A673 (cell line): ENCODE measurements around the gene MVB12B. TPM values are rescaled to one million over a fixed set of nuclear protein-coding genes. Genes with fewer than 3 reads are reported as not detected.

Experiments
- BruUV-seq: library from RNA; stranded (reverse); fragments of 400-500 nt; replicated peaks from 2 replicates; lab custom pipeline; 2021; lab: Mats Ljungman, UMichigan
- CTCF ChIA-PET: fragments of 300-600 bp; sonication (Branson Sonifier 250); formaldehyde crosslinking; loops from one replicate; lab custom pipeline; 2022; ENCODE audit warnings: antibody characterized with exemption; lab: Charles Lee
- POLR2A ChIA-PET: fragments of 300-600 bp; sonication (Branson Sonifier 250); formaldehyde crosslinking; loops from one replicate; lab custom pipeline; 2022; ENCODE audit warnings: antibody characterized with exemption; ENCODE audit not compliant: low non-redundant PET; lab: Charles Lee
- DNase-seq: peaks from one replicate; pipeline ENCODE4 v3.0.0-alpha.2; 2015; ENCODE audit warnings: low spot score
- H3K27ac ChIP-seq: fragments of 200-600 bp; sonication (generic); 2 replicates; pipeline ENCODE4 v1.5.1; 2016; ENCODE audit warnings: mixed run types, low read depth, mild to moderate bottlenecking, mixed read lengths, antibody characterized with exemption, low read length; ENCODE audit not compliant: poor library complexity, severe bottlenecking
- H3K27me3 ChIP-seq: fragments of 200-600 bp; sonication (generic); replicated peaks from 2 replicates; pipeline ENCODE4 v1.6.1; 2017; ENCODE audit warnings: mixed run types, low read depth, mild to moderate bottlenecking, mixed read lengths, antibody characterized with exemption, low read length; ENCODE audit not compliant: insufficient read depth, poor library complexity
- H3K36me3 ChIP-seq: fragments of 200-600 bp; sonication (generic); 2 replicates; pipeline ENCODE4 v1.6.1; 2016; ENCODE audit warnings: mixed run types, mild to moderate bottlenecking, mixed read lengths, antibody characterized with exemption, low read length; ENCODE audit not compliant: insufficient read depth, poor library complexity, severe bottlenecking
- H3K4me1 ChIP-seq: fragments of 200-600 bp; sonication (generic); 2 replicates; pipeline ENCODE4 v1.6.1; 2017; ENCODE audit warnings: mixed run types, mild to moderate bottlenecking, mixed read lengths, antibody characterized with exemption, low read length; ENCODE audit not compliant: insufficient read depth, poor library complexity, severe bottlenecking
- H3K4me3 ChIP-seq: fragments of 200-600 bp; sonication (generic); 2 replicates; pipeline ENCODE4 v1.5.1; 2016; ENCODE audit warnings: low read depth, mixed run types, mild to moderate bottlenecking, mixed read lengths, low read length; ENCODE audit not compliant: poor library complexity, severe bottlenecking
- H3K9me3 ChIP-seq: fragments of 200-600 bp; sonication (generic); 2 replicates; pipeline ENCODE4 v1.6.1; 2016; ENCODE audit warnings: mixed run types, low read depth, mild to moderate bottlenecking, mixed read lengths, antibody characterized with exemption, low read length; ENCODE audit not compliant: poor library complexity, severe bottlenecking
- EZH2 ChIP-seq: fragments of 200-600 bp; sonication (generic); IDR thresholded peaks from 2 replicates; pipeline ENCODE4 v1.6.1; 2017; ENCODE audit warnings: borderline replicate concordance, low read depth, mild to moderate bottlenecking, mixed read lengths, antibody characterized with exemption, low read length; ENCODE audit not compliant: poor library complexity, severe bottlenecking
- intact Hi-C: fragments of 100-400 bp; cut with micrococcal nuclease; formaldehyde crosslinking; loops from one replicate; pipeline ENCODE4 v1.10.0; 2022; ENCODE audit not compliant: unreplicated experiment
- total RNA-seq: library from RNA; stranded (reverse); gene quantifications from 2 replicates; pipeline ENCODE4 v1.2.3, GENCODE V29; 2021
- TF ChIP-seq, protein P1 (sequence below): fragments of 300-800, 200-600 bp; sonication (generic); conservative IDR thresholded peaks from 2 replicates; pipeline ENCODE4 v1.5.1; 2017; ENCODE audit warnings: low read depth, mild to moderate bottlenecking, antibody characterized with exemption, low read length, moderate library complexity, mixed read lengths

MVB12B gene
- total RNA-seq, 1 experiment from 2014 or later = 12.3 TPM

GRCh38 chr9:126386776-126387175 is 60.1 kb downstream of the MVB12B start:
- CTCF ChIA-PET = no interaction called here

GRCh38 chr9:126388964-126389708 is 62.5 kb downstream of the MVB12B start:
- Histone ChIP-seq H3K36me3 (peaks cover 8% of the 10 kb centered on the region), H3K4me3 (no peak overlapping the region), H3K27me3 (no peaks in the 10 kb centered on the region), H3K9me3 (no peaks in the 10 kb centered on the region), H3K4me1 (peaks cover 6% of the 10 kb centered on the region), H3K27ac (no peak overlapping the region)
- TF ChIP-seq, protein P1, sequence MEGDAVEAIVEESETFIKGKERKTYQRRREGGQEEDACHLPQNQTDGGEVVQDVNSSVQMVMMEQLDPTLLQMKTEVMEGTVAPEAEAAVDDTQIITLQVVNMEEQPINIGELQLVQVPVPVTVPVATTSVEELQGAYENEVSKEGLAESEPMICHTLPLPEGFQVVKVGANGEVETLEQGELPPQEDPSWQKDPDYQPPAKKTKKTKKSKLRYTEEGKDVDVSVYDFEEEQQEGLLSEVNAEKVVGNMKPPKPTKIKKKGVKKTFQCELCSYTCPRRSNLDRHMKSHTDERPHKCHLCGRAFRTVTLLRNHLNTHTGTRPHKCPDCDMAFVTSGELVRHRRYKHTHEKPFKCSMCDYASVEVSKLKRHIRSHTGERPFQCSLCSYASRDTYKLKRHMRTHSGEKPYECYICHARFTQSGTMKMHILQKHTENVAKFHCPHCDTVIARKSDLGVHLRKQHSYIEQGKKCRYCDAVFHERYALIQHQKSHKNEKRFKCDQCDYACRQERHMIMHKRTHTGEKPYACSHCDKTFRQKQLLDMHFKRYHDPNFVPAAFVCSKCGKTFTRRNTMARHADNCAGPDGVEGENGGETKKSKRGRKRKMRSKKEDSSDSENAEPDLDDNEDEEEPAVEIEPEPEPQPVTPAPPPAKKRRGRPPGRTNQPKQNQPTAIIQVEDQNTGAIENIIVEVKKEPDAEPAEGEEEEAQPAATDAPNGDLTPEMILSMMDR = no peak
- TF ChIP-seq EZH2 = no peak
- ChIA-PET CTCF (interaction anchor here (1.4 kb wide), 1 partner anchor 9 kb away, joined by 4 read pairs; no protein-coding TSS in a partner anchor), POLR2A (no interaction called here)
- intact Hi-C loops = no loop called here
- DNase-seq = no peak
- BruUV-seq = no TSS peak

More at GRCh38 chr9:126386776-126387175, 60.1 kb downstream of the MVB12B start:
- POLR2A ChIA-PET = no interaction called here
- H3K27me3 ChIP-seq = no peaks in the 10 kb centered on the region
- peaks cover 8% of the 10 kb centered on the region for H3K36me3 ChIP-seq
- intact Hi-C loops = no loop called here
- H3K4me1 ChIP-seq = peaks cover 6% of the 10 kb centered on the region
- no peak overlapping the region for H3K4me3 ChIP-seq
- DNase-seq = no peak
- no peak overlapping the region for H3K27ac ChIP-seq
- TF ChIP-seq, protein P1 = no peak
- TF ChIP-seq EZH2 = no peak
- no TSS peak for BruUV-seq
- H3K9me3 ChIP-seq = no peaks in the 10 kb centered on the region

DNA sequence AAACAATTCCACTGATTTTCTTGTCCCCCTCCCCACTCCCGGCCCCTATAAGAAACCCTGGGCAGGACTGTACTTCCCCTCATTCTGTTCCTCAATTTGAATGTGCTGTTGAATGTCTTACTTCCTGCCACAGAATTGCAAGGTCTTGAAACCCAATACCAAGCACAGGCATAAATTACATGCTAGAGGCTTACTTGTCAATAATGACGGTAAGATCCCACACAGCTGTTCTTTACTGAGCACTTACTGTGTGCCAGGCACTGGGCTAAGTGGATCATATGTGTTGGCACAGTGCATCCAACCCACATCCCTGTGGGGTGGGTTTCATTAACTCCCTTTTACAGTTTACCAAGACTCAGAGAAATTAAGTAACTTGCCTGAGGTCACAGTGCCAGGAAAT is 63.4 kb downstream of the MVB12B start:
- H3K36me3 ChIP-seq = peaks cover 8% of the 10 kb centered on the region
- peak; percentile 15 for DNase-seq
- peaks cover 6% of the 10 kb centered on the region for H3K4me1 ChIP-seq
- no peak overlapping the region for H3K4me3 ChIP-seq
- ChIA-PET POLR2A (no interaction called here), CTCF (no interaction called here)
- H3K27ac ChIP-seq = no peak overlapping the region
- no peaks in the 10 kb centered on the region for H3K27me3 ChIP-seq
- TF ChIP-seq, protein P1 = no peak
- no peak for TF ChIP-seq EZH2
- BruUV-seq = no TSS peak
- no peaks in the 10 kb centered on the region for H3K9me3 ChIP-seq
- intact Hi-C loops = loop anchor here (10.0 kb wide), 1 partner anchor 985 kb away; no protein-coding TSS in a partner anchor
